Measurements from ENCODE around the gene UNC45A. TPM values are rescaled to one million over a fixed set of nuclear protein-coding genes. Genes with fewer than 3 reads are reported as not detected.
A peak's percentile ranks its signal among the peaks of the same experiment; 100 is the strongest.
"Not testable (repeated sequence)": the region's sequence is repeated elsewhere in the genome, so short reads cannot be mapped to it uniquely, and the experiment has no call there.

The UNC45A gene
- total RNA-seq, 1 experiment from 2014 or later: 31.5 TPM

DNA sequence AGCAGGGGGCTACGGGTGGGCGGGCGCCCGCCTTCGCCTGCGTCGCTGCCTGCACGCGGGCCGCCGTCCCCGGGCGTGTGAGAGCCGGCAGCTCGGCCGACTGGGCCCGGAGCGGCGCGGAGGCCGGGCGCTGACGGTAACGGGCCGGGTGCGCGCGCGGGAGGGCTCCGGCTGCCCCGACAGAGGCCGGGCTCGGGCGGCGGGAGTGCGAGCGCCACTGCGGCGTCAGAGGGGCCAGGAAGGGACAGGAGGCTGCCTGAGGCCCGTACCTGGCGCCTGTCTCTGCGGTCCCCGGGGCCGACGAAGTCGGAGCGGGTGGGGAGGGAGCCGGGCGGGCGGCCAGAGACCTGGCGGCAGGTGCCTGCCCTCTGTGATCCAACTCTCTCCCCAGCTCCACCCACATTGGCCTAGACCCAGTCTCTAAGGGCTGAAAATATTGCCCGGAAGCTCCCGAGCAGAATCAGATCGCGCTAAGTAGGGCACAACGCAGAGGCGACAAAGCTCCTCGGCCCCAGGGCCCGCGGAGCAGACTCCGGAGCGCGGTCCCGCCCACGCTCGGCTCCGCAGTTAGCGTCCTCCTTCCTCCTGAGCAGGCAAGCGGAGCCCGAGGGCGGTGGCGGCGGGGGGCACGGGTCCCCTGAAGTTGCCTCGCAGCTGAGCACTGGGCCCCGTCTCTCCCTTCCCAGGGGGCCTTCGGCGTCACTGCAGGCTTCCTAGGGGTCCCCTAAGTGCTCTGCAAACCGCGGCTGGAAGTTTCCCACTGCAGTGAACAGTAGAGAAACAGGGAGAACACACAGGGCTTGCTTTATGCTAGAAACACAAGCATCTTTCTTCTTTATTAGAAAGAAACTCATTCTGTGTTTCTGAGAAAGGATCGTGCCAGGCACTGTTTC, 32.0 kb upstream of the UNC45A start, which contains the start of gene MAN2A2:
Gene MAN2A2, plus strand, starts transcription at position 463 of the 893 bp plus-strand sequence. CDS start 906 bp downstream, outside the sequence.
- DNase-seq (ENCODE audit: extremely low read depth, low read depth): peak; percentile 21

- no peak for DNase-seq (ENCODE audit: extremely low read depth, low read depth)
Measured at GRCh38 chr15:90903733-90904536, 31.1 kb upstream of the UNC45A start.

DNA sequence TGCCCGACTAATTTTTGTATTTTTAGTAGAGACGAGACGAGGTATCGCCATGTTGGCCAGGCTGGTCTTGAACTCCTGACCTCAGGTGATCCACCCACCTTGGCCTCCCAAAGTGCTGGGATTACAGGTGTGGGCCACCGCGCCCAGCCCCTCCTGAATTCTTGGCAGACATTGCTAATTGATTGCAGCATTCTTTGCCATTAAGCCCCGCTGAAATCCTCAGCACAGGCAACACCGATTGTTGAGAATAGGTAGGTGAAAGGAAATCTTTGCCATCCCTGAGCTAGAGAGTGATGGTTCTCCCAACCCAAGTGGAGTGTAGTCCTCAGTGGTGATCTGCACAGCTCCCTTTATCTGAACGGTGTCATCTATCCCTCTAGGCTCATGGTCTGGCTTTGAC, 30.3 kb upstream of the UNC45A start:
- no peak for DNase-seq (ENCODE audit: extremely low read depth, low read depth)

DNA sequence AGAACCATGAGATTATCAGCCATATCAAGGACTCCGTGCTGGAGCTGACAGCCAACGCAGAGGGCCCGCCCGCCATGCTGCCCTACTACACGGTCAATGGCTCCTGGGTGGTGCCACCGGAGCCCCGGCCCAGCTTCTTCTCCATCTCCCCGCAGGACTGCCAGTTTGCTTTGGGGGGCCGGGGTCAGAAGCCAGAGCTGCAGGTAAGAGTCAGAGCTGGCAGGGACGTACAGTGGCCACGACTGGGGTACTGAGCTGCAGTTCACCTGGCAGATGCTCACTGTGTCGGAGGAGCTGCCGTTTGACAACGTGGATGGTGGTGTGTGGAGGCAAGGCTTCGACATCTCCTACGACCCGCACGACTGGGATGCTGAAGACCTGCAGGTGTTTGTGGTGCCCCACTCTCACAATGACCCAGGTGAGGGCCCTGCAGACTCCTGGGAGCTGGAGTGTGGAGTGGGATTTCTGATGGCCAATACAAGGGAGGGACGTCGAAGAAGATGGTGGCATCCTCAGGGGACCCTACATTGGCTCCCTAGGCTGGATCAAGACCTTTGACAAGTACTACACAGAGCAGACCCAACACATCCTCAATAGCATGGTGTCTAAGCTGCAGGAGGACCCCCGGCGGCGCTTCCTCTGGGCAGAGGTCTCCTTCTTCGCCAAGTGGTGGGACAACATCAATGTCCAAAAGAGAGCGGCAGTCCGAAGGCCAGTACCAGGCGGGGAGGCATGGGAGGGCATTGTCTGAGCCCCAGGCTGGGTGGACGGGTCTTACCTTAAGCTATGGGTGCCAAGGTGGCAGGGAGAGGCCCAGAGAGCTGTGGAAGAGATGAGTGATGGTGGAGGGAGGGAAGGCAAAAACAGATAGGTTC, 29.5 kb upstream of the UNC45A start:
- DNase-seq (ENCODE audit: extremely low read depth, low read depth): no peak

- no peak for DNase-seq (ENCODE audit: extremely low read depth, low read depth)
Measured at GRCh38 chr15:90906181-90906849, 28.8 kb upstream of the UNC45A start.

DNA sequence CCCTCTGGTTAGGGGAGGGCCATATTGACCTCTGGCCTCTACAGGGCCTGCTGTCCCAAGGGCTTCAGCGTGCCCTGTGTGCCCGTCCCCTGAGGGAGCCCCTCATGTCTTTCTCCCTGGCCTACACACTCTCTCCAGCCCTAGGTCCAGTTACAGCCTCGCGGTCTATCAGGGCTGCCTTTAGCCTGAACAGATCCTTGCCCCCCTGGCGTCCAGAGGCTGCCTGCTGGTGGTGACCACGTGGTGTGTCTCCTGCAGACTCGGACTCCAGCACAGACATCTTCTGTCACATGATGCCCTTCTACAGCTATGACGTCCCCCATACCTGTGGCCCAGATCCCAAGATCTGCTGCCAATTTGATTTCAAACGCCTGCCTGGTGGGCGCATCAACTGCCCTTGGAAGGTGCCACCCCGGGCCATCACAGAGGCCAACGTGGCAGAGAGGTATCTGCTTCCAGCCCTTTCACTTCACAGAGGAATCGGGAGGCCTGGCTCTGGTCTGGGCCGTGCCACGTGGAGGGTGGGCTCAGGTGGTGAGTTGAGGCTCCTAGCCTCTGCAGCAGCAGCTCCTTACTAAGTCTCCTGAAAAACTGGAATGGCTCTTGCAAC, 27.9 kb upstream of the UNC45A start:
- no peak for DNase-seq (ENCODE audit: extremely low read depth, low read depth)

- no peak for DNase-seq (ENCODE audit: extremely low read depth, low read depth)
Measured at GRCh38 chr15:90907838-90908507, 27.1 kb upstream of the UNC45A start.

GRCh38 chr15:90909449-90909848, 25.6 kb upstream of the UNC45A start:
- not testable (repeated sequence) for DNase-seq (ENCODE audit: extremely low read depth, low read depth)

- DNase-seq (ENCODE audit: extremely low read depth, low read depth): no peak
Measured at GRCh38 chr15:90909976-90910375, 25.1 kb upstream of the UNC45A start.

- no peak for DNase-seq (ENCODE audit: extremely low read depth, low read depth)
Measured at GRCh38 chr15:90910441-90911301, 24.4 kb upstream of the UNC45A start.

- DNase-seq (ENCODE audit: extremely low read depth, low read depth): no peak
Measured at GRCh38 chr15:90911302-90911623, 23.8 kb upstream of the UNC45A start.

GRCh38 chr15:90911906-90912769, 22.9 kb upstream of the UNC45A start:
- DNase-seq (ENCODE audit: extremely low read depth, low read depth): no peak

DNA sequence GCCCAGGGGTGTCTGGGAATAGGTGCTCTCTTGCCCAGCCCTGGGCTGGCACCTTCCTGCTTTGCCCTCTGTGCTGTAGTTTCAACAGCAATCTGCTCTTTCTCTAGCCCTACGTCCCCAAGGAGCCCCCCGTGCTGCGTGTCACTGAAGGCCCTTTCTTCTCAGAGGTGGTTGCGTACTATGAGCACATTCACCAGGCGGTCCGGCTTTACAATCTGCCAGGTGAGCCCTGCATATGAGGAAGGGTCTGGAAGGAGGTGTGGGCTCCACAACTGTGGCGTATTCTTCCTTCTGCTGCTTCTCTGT, 22.4 kb upstream of the UNC45A start:
- DNase-seq (ENCODE audit: extremely low read depth, low read depth): no peak

- no peak for DNase-seq (ENCODE audit: extremely low read depth, low read depth)
Measured at GRCh38 chr15:90913398-90913944, 21.6 kb upstream of the UNC45A start.

- DNase-seq (ENCODE audit: extremely low read depth, low read depth): no peak
Measured at GRCh38 chr15:90914305-90915080, 20.6 kb upstream of the UNC45A start.

- no peak for DNase-seq (ENCODE audit: extremely low read depth, low read depth)
Measured at GRCh38 chr15:90915216-90915807, 19.8 kb upstream of the UNC45A start.
